Activated T-cell treated with anti-CD3 and anti-CD28 coated beads for 24 hours (primary cell): ENCODE results near the gene MT3.
"Not testable (repeated sequence)": the region's sequence is repeated elsewhere in the genome, so short reads cannot be mapped to it uniquely, and the experiment has no call there.

ENCODE experiments used
- DNase-seq: peaks from one replicate; pipeline ENCODE4 v3.0.0-alpha.2; 2020; ENCODE audit warnings: low read depth

MT3 gene

DNA sequence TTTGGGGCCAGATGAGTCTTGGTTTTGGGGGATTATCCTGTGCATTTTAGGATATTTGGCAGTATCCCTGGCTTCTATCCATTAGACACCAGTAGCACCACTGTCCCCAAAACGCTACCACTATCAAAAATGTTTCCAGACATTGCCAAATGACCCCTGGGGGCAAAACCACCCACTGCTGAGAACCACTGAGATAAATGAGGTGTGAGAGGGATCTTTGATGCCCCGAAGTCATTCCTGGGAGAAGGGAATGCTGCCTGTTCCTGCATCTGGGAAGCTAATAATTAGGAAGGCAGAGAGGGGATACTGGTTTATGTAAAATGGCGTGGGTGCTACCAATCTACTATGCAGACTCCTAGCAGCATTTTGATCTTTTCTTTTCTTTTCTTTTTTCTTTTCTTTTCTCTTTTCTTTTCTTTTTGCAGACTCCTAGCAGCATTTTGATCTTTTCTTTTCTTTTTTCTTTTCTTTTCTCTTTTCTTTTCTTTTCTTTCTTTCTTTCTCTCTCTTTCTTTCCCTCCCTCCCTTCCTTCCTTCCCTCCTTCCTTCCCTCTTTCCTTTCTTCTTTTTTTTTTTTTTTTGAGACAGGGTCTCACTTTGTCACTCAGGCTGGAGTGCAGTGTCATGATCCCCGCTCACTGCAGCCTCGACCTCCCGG lies 8.8 kb upstream of the MT3 start:
- no peak for DNase-seq

GRCh38 chr16:56582911-56583310 lies 6.4 kb upstream of the MT3 start:
- not testable (repeated sequence) for DNase-seq

- no peak for DNase-seq
These were observed 5.8 kb upstream of the MT3 start for GRCh38 chr16:56583351-56584168.

DNA sequence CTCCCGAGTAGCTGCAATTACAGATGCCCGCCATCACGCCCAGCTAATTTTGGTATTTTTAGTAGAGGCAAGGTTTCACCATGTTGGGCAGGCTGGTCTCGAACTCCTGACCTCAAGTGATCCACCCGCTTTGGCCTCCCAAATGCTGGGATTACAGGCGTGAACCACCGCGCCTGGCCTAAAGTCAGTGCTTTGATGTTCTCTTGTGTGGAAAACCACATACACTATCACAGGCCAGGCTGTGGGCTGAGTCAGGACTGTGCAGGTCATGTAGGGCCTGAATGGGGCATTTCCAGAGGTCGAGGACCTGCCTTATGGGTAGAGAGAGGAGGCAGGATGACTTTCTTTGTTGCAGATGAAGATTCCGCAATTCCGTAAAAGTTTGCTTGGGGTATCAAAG lies 5.1 kb upstream of the MT3 start:
- DNase-seq, result no peak

- DNase-seq, result no peak
These were observed 567 bp upstream of the MT3 start for GRCh38 chr16:56588781-56589140.

DNA sequence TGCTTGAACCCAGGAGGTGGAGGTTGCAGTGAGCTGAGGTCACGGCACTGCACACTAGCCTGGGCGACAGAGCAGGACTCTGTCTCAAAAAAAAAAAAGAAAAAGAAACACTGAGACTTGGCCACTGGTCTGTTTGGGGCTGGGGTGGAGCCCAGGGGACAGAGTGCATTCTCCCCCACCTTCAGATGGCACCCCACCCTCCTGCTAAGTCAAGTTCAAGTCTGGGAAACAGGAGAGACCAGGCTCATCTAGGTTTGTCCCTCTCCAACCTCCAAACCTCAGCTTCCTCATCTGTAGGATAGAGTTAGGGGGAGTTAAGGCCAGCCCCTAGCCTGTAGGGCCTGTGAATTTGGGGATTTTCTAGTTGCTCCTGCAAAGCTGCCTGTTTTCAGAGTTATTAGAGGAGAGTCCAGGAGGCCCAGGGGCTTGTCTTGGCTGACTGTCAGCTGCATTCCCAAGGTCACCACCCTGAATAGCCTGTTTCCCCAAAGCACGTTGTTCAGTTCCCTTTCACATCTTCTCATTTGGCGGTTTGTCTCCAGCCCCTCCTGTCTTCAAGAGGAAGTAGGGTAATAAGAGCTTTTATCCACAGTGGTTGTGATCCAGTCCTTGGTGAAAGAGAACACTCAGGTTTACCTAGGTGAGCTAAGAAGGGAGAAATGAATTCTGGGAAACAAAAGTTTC lies 2.2 kb downstream of the MT3 start:
- DNase-seq, result no peak

DNA sequence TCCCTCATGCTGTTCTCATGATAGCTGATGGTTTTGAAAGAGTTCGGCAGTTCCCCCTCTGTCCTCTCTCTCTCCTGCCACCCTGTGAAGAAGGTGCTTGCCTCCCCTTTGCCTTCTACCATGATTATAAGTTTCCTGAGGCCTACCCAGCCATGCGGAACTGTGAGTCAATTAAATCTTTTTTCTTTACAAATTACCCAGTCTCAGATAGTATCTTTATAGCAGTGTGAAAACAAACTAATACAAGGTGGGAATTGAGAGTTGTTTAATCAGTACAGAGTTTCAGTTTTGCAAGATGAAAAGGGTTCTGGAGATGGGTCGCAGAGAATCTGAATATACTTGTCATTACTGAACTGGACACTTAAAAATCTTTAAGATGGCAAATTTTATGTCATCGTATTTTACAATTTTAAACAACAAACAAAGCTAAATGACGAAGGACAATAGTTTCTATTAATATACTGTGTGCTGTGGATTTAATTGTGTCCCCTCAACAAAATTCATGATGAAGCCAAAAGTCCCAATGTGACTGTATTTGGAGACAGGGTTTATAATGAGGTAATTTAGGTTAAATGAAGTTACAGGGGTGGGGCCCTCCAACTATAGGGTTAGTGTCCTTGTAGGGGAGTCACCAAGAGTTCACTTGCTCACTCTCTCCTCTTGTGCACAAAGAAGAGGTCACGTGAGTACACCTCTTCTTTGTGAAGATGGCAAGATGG lies 4.4 kb downstream of the MT3 start:
- no peak for DNase-seq

- no peak for DNase-seq
These were observed 4.9 kb downstream of the MT3 start for GRCh38 chr16:56594292-56594619.

DNA sequence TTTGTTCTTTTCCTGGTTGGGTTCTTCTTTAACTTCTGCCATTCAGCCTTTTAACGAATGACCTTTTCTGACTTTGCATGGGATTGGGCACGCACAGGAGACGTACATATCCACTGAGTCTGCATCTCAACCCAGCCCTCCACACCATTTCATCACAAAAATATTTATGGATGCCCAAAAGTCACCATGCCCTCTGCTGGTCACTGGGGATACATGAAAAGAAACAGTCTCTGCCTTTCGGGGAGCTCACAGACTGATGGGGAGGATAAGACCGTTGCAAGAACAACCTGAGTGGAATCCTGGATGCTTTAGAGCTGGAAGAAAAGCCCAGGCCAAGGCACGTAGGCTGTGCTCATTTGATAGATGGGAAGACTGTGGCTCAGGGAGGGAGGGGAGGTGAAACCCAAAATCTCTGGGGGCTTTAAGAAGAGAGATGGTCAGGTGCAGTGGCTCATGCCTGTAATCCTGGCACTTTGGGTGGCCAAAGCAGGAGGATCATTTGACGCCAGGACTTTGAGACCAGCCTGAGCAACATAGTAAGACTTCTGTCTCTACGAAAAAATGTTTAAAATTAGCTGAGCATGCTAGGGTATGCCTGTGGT lies 11.2 kb downstream of the MT3 start:
- DNase-seq, result no peak

- no peak for DNase-seq
These were observed 12.0 kb downstream of the MT3 start for GRCh38 chr16:56601325-56601724.

DNA sequence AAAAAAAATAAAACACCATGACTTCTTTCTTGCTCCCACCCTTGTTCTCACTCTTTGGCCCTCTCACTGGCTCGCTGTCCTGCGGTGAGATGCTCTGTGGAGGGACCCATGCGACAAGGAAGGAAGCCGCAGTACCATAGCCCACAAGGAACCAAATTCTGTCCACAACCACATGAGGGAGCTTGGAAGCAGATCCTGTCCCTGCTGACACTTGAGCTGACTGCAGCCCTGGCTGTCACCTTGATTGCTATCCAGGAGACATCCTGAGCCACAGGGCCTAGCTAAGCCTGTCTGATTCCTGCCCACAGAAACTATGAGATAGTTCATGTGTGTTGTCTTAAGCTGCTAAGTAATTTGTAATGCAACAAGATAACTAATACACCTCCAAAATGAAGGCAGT lies 14.3 kb downstream of the MT3 start:
- no peak for DNase-seq

DNA sequence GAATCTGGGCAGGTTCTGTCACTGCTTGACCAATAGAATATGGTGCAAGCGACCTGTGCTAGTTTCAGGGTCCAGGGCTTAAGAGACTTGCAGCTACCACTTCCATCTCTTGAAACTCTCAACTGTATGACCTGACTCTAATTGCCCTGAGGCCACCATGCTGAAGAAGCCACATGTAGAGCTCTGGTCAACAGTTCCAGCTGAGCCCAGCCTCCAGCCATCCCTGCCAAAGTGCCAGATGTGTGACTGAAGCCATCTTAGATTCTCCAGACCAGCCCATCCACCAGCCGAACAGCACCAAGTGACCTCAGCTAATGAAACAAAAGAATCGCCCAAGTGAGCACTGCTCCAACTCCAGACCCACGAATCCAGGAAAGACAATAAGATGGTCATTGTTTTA lies 15.6 kb downstream of the MT3 start:
- no peak for DNase-seq

- DNase-seq, result no peak
These were observed 16.1 kb downstream of the MT3 start for GRCh38 chr16:56605475-56605874.

DNA sequence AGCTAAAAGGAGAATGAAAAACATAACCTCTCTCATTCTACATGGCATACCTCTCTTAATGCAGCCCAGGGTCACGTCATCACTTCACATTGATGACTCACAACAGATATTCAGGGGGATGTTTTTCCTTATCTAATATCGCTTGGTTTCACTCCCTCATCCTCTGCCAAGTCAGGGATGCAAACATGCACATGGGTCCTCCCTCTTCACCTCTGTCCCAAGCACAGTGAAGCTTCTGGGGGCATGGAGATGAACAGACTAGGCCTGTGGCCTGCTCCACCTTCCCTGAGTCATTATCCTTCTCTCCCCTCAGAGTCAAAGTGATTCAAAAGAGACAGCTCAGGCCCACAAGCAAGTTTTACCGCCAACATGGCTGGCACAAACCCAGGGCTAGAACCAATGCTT lies 16.7 kb downstream of the MT3 start:
- no peak for DNase-seq

GRCh38 chr16:56606476-56607108 lies 17.3 kb downstream of the MT3 start:
- DNase-seq, result no peak

GRCh38 chr16:56607109-56607618 lies 17.8 kb downstream of the MT3 start:
- DNase-seq, result no peak

- no peak for DNase-seq
These were observed 18.3 kb downstream of the MT3 start for GRCh38 chr16:56607675-56608042.

DNA sequence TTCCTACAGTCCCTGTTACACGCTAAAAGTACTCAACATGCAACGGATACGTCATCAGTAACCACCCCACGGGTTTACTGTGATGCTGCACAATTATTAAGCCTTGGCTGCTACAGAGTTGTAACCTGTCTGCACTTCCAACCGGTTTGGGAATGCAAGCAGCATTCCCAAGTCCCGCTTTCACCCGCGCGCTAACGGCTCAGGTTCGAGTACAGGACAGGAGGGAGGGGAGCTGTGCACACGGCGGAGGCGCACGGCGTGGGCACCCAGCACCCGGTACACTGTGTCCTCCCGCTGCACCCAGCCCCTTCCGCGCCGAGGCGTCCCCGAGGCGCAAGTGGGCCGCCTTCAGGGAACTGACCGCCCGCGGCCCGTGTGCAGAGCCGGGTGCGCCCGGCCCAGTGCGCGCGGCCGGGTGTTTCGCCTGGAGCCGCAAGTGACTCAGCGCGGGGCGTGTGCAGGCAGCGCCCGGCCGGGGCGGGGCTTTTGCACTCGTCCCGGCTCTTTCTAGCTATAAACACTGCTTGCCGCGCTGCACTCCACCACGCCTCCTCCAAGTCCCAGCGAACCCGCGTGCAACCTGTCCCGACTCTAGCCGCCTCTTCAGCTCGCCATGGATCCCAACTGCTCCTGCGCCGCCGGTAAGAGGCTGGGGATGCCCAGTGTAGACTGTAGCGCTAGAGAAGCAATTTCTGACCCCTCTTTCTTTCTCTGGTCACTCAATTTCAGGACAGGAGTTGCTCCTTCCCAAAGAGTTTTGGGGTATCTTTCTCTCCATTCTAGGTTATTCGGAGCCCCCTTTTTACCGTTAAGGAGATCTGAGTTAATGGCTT lies 18.9 kb downstream of the MT3 start, which contains the start of gene MT2A:
MT2A (plus strand) TSS at position 542 of the 833 bp plus-strand sequence; CDS start at position 614, 72 bp downstream.
- peak; percentile 88 for DNase-seq

GRCh38 chr16:56608876-56609462 lies 19.6 kb downstream of the MT3 start:
- DNase-seq, result no peak

- peak; percentile 73 for DNase-seq
These were observed 20.2 kb downstream of the MT3 start for GRCh38 chr16:56609463-56609921.
